Ovary (tissue), 9 donors: ENCODE measurements around the gene SLC7A14. TPM values are rescaled to one million over a fixed set of nuclear protein-coding genes. Genes with fewer than 3 reads are reported as not detected.

Experiments used
- DNase-seq, 5 donors: peaks; one replicate each; pipeline ENCODE4 v3.0.0-alpha.2; 2019 to 2020
- H3K27ac ChIP-seq, 2 donors: fragments of 200-600 bp; one replicate each; pipeline versions ENCODE4 v1.5.1 to v1.8.0; 2019 to 2022
- H3K27me3 ChIP-seq: fragments of 200-600 bp; one replicate; pipeline ENCODE4 v1.8.0; 2022
- H3K36me3 ChIP-seq: fragments of 200-600 bp; sonication (generic); one replicate; pipeline ENCODE4 v1.5.1; 2019
- H3K4me1 ChIP-seq: one replicate; pipeline ENCODE4 v1.8.1; 2013; ENCODE audit warnings: mild to moderate bottlenecking, moderate library complexity; ENCODE audit not compliant: insufficient read depth
- H3K4me3 ChIP-seq: fragments of 200-600 bp; sonication (generic); one replicate; pipeline ENCODE4 v1.5.1; 2017
- H3K9me3 ChIP-seq, 2 donors: fragments of 200-600 bp in 1 of 2; sonication (generic) in 1 of 2; one replicate each; pipeline versions ENCODE4 v1.5.1 to v1.8.1; 2013 to 2019; ENCODE audit warnings: mild to moderate bottlenecking in 1 of 2, moderate library complexity in 1 of 2
- EP300 ChIP-seq: sonication (generic); formaldehyde crosslinking; IDR thresholded peaks from one replicate; pipeline ENCODE4 v1.6.1; 2017; ENCODE audit warnings: antibody characterized with exemption
- POLR2A ChIP-seq: fragments of 450-650 bp; IDR thresholded peaks from one replicate; pipeline ENCODE4 v1.6.1; 2017; ENCODE audit warnings: antibody characterized with exemption, mild to moderate bottlenecking, moderate library complexity
- WGBS, 3 donors: extraction: QIAGEN DNeasy Blood & Tissue Kit in 1 of 3; methylation state at CpG; one replicate each; pipeline versions ENCODE4 v1.1.5 to v1.1.7; 2013 to 2017; 5-methylcytosine and 5-hydroxymethylcytosine counted together
- intact Hi-C, 4 donors: fragments of 100-400 bp; cut with DNase I; formaldehyde crosslinking; loops; one replicate each; pipeline versions ENCODE4 v1.11.0 to v1.15.1; 2022 to 2023
- polyA plus RNA-seq, 2 donors: library from polyadenylated mRNA; stranded (reverse); fragments of 200-250 nt in 1 of 2; fragments of 350-450 nt in 1 of 2; fragmentation: Illumina TruSeq in 1 of 2; extraction: RNeasy Lipid Tissue Mini Kit (QIAGEN cat#74804) in 1 of 2; gene quantifications; one replicate each; pipeline ENCODE4 v1.2.3, GENCODE V29; 2013 to 2014
- total RNA-seq, 7 donors: library from RNA; depleted of rRNA in 2 of 7; stranded (reverse); fragments of >200 nt in 2 of 7; fragmentation: NEBNext Ultra II Directional in 3 of 7; extraction: Animal tissue kit (Norgen Biotek cat#: 25700) in 3 of 7; gene quantifications; one replicate each; pipeline versions ENCODE4 v1.1.0 to v1.2.4, GENCODE V29; 2016 to 2023
- TF ChIP-seq, protein P1 (sequence below), 3 donors: fragments of 450-650 bp in 2 of 3; fragments of 200-600 bp in 1 of 3; IDR thresholded peaks; one replicate each; pipeline versions ENCODE4 v1.5.1 to v1.8.0; 2016 to 2022; ENCODE audit warnings: antibody characterized with exemption in 3 of 3, mild to moderate bottlenecking in 1 of 3
- donor health status: DM: no; HTN: no; CAD: no; lungs with moderate emphysema.
- donor health status: DM: no; HTN: no; CAD: no.
- donor health status: Bipolar disorder and iron deficiency.
- donor health status: DM: yes; HTN: yes; CAD: no.
- donor health status: DM: no; HTN: no; CAD: no.
- donor health status: DM: yes; HTN: yes; CAD: no.

SLC7A14 gene
- total and polyA plus RNA-seq, 9 donors = under 0.01 to 0.20 (median 0.03) TPM; not detected in 2

DNA sequence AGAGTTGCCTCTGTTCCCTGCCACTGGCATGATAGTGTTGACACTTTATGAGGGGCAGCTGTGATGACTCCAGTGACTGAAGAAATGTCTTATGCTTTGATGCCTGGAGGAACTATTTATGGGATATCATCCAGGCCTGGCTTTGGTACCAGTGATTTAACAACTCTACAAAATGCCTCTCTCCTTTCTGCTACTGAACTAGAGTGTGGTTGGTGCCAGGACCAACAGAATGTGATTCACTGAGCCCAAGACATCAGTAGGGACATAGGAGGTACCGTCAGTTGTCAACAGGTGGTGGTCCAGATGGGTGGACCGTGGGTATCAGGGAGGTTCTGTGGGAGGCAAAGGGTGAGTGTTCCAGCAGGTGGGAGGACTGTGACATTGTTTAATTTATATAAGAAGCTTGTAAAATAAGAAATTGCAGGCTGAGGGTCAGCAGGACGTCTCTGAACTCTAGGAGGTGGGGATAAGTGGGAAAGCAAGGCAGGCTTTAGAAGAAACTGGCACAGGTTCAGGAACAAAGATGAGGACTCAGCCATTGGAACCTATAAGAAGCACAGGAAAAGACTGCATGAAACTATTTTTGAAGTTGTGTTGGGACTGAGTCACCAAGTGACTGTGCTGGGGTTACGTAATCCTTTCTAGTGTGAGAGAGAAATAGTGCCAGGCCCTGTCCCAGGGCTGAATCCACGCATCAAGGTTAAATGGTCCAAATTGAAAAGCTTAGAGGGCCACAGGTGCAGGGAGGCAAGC, 28.5 kb upstream of the SLC7A14 start:
- H3K27ac ChIP-seq = no peak overlapping the region
- DNase-seq = no peak
- intact Hi-C loops = no loop called here
- no peaks in the 10 kb centered on the region for H3K9me3 ChIP-seq
- H3K4me1 ChIP-seq = no peaks in the 10 kb centered on the region
- no peak overlapping the region for H3K4me3 ChIP-seq
- 44 to 56% (median 52%) methylated on average over 5 of the region's 5 CpGs for WGBS, 3 donors
- H3K36me3 ChIP-seq = no peaks in the 10 kb centered on the region
- no peaks in the 10 kb centered on the region for H3K27me3 ChIP-seq
- TF ChIP-seq EP300 (no peak), POLR2A (no peak)
- TF ChIP-seq, protein P1, sequence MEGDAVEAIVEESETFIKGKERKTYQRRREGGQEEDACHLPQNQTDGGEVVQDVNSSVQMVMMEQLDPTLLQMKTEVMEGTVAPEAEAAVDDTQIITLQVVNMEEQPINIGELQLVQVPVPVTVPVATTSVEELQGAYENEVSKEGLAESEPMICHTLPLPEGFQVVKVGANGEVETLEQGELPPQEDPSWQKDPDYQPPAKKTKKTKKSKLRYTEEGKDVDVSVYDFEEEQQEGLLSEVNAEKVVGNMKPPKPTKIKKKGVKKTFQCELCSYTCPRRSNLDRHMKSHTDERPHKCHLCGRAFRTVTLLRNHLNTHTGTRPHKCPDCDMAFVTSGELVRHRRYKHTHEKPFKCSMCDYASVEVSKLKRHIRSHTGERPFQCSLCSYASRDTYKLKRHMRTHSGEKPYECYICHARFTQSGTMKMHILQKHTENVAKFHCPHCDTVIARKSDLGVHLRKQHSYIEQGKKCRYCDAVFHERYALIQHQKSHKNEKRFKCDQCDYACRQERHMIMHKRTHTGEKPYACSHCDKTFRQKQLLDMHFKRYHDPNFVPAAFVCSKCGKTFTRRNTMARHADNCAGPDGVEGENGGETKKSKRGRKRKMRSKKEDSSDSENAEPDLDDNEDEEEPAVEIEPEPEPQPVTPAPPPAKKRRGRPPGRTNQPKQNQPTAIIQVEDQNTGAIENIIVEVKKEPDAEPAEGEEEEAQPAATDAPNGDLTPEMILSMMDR (IDR thresholded peaks at IDR 0.05) = no peak

DNA sequence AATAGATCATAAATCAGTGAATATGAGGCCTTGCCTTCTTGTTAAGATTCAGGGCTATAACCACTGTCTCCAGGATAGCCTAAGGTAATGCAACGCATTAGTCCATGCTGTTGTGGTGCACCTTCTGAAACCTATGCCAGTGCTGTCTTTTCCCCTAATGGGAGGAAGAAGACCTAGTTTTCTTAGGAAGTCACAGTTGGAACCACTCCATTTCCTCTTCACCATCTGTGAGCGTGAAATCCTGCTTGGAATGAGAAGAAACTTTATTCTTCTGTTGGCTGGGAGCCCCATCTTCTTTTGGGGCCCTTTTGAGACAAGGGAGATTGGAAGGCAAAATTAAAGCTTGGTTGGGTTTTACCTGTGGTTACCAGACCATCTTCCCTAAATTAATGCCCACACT, 25.9 kb upstream of the SLC7A14 start:
- DNase-seq = no peak

DNA sequence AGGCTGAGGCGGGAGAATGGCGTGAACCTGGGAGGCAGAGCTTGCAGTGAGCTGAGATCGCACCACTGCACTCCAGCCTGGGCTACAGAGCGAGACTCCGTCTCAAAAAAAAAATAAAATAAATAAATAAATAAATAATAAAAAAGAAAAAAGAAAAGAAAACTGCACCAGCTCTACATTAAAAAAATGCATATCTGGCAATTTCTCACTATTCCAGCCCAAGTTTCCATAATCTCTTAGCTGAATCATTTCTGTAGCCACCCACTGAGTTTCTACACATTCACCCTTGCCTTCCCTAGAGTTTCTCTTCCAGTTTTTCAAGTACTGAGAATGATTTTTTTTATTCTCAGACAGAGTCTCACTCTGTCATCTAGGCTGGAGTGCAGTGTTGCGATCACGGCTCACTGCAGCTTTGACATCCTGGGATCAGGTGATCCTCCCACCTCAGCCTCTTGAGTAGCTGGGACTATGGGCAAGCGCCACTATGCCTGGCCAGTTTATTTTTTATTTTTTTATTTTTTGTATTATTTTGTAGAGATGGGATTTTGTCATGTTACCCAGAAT, 24.5 kb upstream of the SLC7A14 start:
- intact Hi-C loops = no loop called here

More for the DNA sequence above, 25.9 kb upstream of the SLC7A14 start:
- H3K27me3 ChIP-seq = no peaks in the 10 kb centered on the region
- no peak for TF ChIP-seq POLR2A
- TF ChIP-seq EP300 = no peak
- TF ChIP-seq, protein P1 (IDR thresholded peaks at IDR 0.05) = no peak
- intact Hi-C loops = no loop called here
- no peaks in the 10 kb centered on the region for H3K9me3 ChIP-seq
- H3K36me3 ChIP-seq = no peaks in the 10 kb centered on the region
- H3K27ac ChIP-seq = no peak overlapping the region
- no peaks in the 10 kb centered on the region for H3K4me1 ChIP-seq
- 93 to 95% (median 94%) methylated on average over 2 of the region's 2 CpGs for WGBS, 3 donors
- H3K4me3 ChIP-seq = no peak overlapping the region

DNA sequence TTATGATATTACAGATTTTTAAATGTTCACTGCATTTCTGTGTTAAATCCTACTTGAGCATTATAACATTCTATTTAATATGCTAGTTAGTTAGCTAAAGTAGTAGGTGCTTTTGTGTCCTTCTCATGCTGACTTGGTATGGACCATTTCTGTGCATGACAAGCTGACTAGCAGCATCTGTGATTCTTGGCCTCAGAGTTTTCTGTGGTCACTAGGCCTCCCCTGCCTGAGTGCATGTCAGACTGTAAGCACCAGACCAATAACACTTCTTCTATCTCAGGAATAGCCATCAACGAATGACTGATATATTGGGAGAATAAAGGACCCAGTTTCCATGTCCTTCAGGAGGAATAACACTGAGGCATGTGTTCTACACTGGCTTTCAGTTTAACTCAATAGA, 22.6 kb upstream of the SLC7A14 start:
- intact Hi-C loops = no loop called here
- WGBS, 3 donors = 66 to 84% (median 80%) methylated on average over 1 of the region's 1 CpG

More for the DNA sequence above, 24.5 kb upstream of the SLC7A14 start:
- Histone ChIP-seq H3K27me3 (no peaks in the 10 kb centered on the region), H3K27ac (no peak overlapping the region), H3K36me3 (no peaks in the 10 kb centered on the region), H3K4me1 (no peaks in the 10 kb centered on the region), H3K4me3 (no peak overlapping the region), H3K9me3 (no peaks in the 10 kb centered on the region)
- WGBS, 3 donors = 93 to 98% (median 95%) methylated on average over 8 of the region's 8 CpGs
- TF ChIP-seq POLR2A = no peak
- TF ChIP-seq EP300 = no peak
- TF ChIP-seq, protein P1 (IDR thresholded peaks at IDR 0.05) = no peak
- no peak for DNase-seq

More for the DNA sequence above, 22.6 kb upstream of the SLC7A14 start:
- no peaks in the 10 kb centered on the region for H3K9me3 ChIP-seq
- H3K27me3 ChIP-seq = no peaks in the 10 kb centered on the region
- H3K27ac ChIP-seq = no peak overlapping the region
- H3K4me1 ChIP-seq = no peaks in the 10 kb centered on the region
- H3K4me3 ChIP-seq = no peak overlapping the region
- no peak for DNase-seq
- no peak for TF ChIP-seq EP300
- no peak for TF ChIP-seq POLR2A
- TF ChIP-seq, protein P1 (IDR thresholded peaks at IDR 0.05) = no peak
- no peaks in the 10 kb centered on the region for H3K36me3 ChIP-seq
